Measurements from ENCODE around the gene ARHGAP9.
"Not testable (repeated sequence)": the region's sequence is repeated elsewhere in the genome, so short reads cannot be mapped to it uniquely, and the experiment has no call there.

The ARHGAP9 gene

GRCh38 chr12:57515408-57515933 lies 35.8 kb upstream of the ARHGAP9 start:
- no peak overlapping the region for H3K9ac ChIP-seq (ENCODE audit: low read depth, low read length)
- H3K4me3 ChIP-seq (ENCODE audit: low read length), result no peak overlapping the region
- peaks cover 88% of the 10 kb centered on the region for H3K36me3 ChIP-seq (ENCODE audit: insufficient read depth, low read depth, low read length)
- peaks cover 4% of the 10 kb centered on the region; the same call in 1 of the 2 replicates for H3K4me1 ChIP-seq (ENCODE audit: insufficient read depth, low read length)
- H3K27me3 ChIP-seq (ENCODE audit: insufficient read depth, low read length), result no peaks in the 10 kb centered on the region
- H3K27ac ChIP-seq (ENCODE audit: low read length), result no peak overlapping the region
- no peaks in the 10 kb centered on the region for H3K9me3 ChIP-seq (ENCODE audit: insufficient read depth, low read depth, low read length)

DNA sequence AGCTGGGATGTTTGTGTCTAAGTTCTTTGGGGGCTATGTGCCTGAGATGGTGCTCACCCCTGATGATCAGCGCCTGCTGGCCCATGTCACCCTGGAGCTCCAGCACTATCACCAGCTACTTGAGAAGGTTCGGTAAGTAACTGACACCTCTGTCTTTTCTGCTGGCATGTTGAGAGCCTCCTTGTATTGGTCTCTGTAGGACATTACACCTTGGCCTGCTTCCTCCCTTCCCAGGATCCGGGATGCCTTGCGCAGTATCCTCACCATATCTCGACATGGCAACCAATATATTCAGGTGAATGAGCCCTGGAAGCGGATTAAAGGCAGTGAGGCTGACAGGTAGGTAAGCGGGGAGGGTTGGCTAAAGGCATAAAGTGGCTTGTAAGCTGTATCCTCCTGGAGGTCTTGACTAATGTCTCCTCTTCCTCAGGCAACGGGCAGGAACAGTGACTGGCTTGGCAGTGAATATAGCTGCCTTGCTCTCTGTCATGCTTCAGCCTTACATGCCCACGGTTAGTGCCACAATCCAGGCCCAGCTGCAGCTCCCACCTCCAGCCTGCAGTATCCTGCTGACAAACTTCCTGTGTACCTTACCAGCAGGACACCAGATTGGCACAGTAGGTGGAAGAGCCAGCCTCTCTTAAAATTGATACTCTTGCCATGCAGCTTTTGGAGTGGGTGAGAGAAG lies 35.2 kb upstream of the ARHGAP9 start:
- H3K27ac ChIP-seq (ENCODE audit: low read length), result no peak overlapping the region
- H3K4me3 ChIP-seq (ENCODE audit: low read length), result no peak overlapping the region
- H3K9ac ChIP-seq (ENCODE audit: low read depth, low read length), result no peak overlapping the region
- no peaks in the 10 kb centered on the region for H3K27me3 ChIP-seq (ENCODE audit: insufficient read depth, low read length)
- peaks cover 4% of the 10 kb centered on the region; the same call in 1 of the 2 replicates for H3K4me1 ChIP-seq (ENCODE audit: insufficient read depth, low read length)
- peaks cover 94% of the 10 kb centered on the region for H3K36me3 ChIP-seq (ENCODE audit: insufficient read depth, low read depth, low read length)
- no peaks in the 10 kb centered on the region for H3K9me3 ChIP-seq (ENCODE audit: insufficient read depth, low read depth, low read length)

- not testable (repeated sequence) for H3K9me3 ChIP-seq (ENCODE audit: insufficient read depth, low read depth, low read length); H3K4me3 ChIP-seq (ENCODE audit: low read length); H3K27ac ChIP-seq (ENCODE audit: low read length); H3K27me3 ChIP-seq (ENCODE audit: insufficient read depth, low read length); H3K4me1 ChIP-seq (ENCODE audit: insufficient read depth, low read length); H3K9ac ChIP-seq (ENCODE audit: low read depth, low read length)
- H3K36me3 ChIP-seq (ENCODE audit: insufficient read depth, low read depth, low read length), result peaks cover 100% of the 10 kb centered on the region
These were observed 34.6 kb upstream of the ARHGAP9 start for GRCh38 chr12:57514246-57514645.

GRCh38 chr12:57513677-57514076 lies 34.0 kb upstream of the ARHGAP9 start:
- H3K27me3 ChIP-seq (ENCODE audit: insufficient read depth, low read length); H3K4me3 ChIP-seq (ENCODE audit: low read length); H3K9ac ChIP-seq (ENCODE audit: low read depth, low read length); H3K9me3 ChIP-seq (ENCODE audit: insufficient read depth, low read depth, low read length); H3K27ac ChIP-seq (ENCODE audit: low read length); H3K4me1 ChIP-seq (ENCODE audit: insufficient read depth, low read length): not testable (repeated sequence)
- H3K36me3 ChIP-seq (ENCODE audit: insufficient read depth, low read depth, low read length), result peaks cover 100% of the 10 kb centered on the region

DNA sequence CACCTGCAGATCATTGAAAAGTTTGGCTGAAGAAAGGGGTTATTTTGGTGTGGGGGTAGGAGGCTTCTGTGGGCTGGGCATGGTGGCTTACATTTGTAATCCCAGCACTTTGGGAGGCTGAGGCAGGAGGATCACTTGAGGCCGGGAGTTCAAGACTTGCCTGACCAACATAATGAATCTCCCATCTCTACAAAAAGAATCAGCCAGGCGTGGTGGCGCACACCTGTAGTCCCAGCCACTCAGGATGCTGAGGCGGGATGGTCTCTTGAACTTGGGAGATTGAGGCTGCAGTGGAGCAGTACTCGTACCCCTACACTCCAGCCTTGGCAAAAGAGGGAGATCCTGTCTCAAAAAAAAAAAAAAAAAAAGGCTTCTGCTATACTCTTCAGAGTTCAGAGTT lies 33.6 kb upstream of the ARHGAP9 start:
- Histone ChIP-seq H3K9me3 (ENCODE audit: insufficient read depth, low read depth, low read length) (no peaks in the 10 kb centered on the region), H3K9ac (ENCODE audit: low read depth, low read length) (no peak overlapping the region), H3K27me3 (ENCODE audit: insufficient read depth, low read length) (no peaks in the 10 kb centered on the region), H3K27ac (ENCODE audit: low read length) (no peak overlapping the region), H3K36me3 (ENCODE audit: insufficient read depth, low read depth, low read length) (peaks cover 99% of the 10 kb centered on the region), H3K4me3 (ENCODE audit: low read length) (no peak overlapping the region), H3K4me1 (ENCODE audit: insufficient read depth, low read length) (peaks cover under 1% of the 10 kb centered on the region; the same call in 1 of the 2 replicates)

GRCh38 chr12:57512665-57513064 lies 33.0 kb upstream of the ARHGAP9 start:
- H3K4me1 ChIP-seq (ENCODE audit: insufficient read depth, low read length), result no peaks in the 10 kb centered on the region
- H3K9me3 ChIP-seq (ENCODE audit: insufficient read depth, low read depth, low read length), result no peaks in the 10 kb centered on the region
- H3K36me3 ChIP-seq (ENCODE audit: insufficient read depth, low read depth, low read length), result peaks cover 93% of the 10 kb centered on the region
- no peak overlapping the region for H3K9ac ChIP-seq (ENCODE audit: low read depth, low read length)
- no peak overlapping the region for H3K4me3 ChIP-seq (ENCODE audit: low read length)
- no peak overlapping the region for H3K27ac ChIP-seq (ENCODE audit: low read length)
- no peaks in the 10 kb centered on the region for H3K27me3 ChIP-seq (ENCODE audit: insufficient read depth, low read length)

DNA sequence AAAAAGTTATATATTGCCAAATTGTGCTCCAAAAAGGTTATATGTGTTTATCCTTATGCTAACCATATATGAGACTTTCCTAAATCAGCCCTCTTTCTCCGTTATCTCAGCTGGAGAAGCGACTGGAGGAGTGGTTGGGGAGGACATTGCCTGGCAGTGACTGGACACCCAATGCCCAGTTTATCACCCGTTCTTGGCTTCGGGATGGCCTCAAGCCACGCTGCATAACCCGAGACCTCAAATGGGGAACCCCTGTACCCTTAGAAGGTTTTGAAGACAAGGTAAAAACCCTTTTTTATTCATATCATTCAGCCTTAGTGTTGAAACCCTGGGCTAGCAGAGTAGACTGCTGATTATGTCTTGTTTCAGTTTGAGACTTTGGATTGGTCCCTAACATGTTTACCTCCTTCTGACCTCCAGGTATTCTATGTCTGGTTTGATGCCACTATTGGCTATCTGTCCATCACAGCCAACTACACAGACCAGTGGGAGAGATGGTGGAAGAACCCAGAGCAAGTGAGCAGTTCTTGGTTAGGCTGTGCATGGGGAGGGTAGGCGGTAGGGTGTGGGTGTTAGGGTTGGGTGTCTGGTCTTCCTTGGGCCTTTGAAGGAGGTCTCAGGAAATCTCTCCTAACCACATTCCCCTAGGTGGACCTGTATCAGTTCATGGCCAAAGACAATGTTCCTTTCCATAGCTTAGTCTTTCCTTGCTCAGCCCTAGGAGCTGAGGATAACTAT lies 32.1 kb upstream of the ARHGAP9 start:
- no peak overlapping the region for H3K9ac ChIP-seq (ENCODE audit: low read depth, low read length)
- no peak overlapping the region for H3K4me3 ChIP-seq (ENCODE audit: low read length)
- H3K4me1 ChIP-seq (ENCODE audit: insufficient read depth, low read length), result no peaks in the 10 kb centered on the region
- H3K9me3 ChIP-seq (ENCODE audit: insufficient read depth, low read depth, low read length), result no peaks in the 10 kb centered on the region
- H3K27me3 ChIP-seq (ENCODE audit: insufficient read depth, low read length), result no peaks in the 10 kb centered on the region
- no peak overlapping the region for H3K27ac ChIP-seq (ENCODE audit: low read length)
- H3K36me3 ChIP-seq (ENCODE audit: insufficient read depth, low read depth, low read length), result peaks cover 84% of the 10 kb centered on the region

GRCh38 chr12:57511161-57511560 lies 31.5 kb upstream of the ARHGAP9 start:
- Histone ChIP-seq H3K4me1 (ENCODE audit: insufficient read depth, low read length) (no peaks in the 10 kb centered on the region), H3K36me3 (ENCODE audit: insufficient read depth, low read depth, low read length) (peaks cover 83% of the 10 kb centered on the region), H3K4me3 (ENCODE audit: low read length) (no peak overlapping the region), H3K27ac (ENCODE audit: low read length) (no peak overlapping the region), H3K9ac (ENCODE audit: low read depth, low read length) (no peak overlapping the region), H3K27me3 (ENCODE audit: insufficient read depth, low read length) (no peaks in the 10 kb centered on the region), H3K9me3 (ENCODE audit: insufficient read depth, low read depth, low read length) (no peaks in the 10 kb centered on the region)

DNA sequence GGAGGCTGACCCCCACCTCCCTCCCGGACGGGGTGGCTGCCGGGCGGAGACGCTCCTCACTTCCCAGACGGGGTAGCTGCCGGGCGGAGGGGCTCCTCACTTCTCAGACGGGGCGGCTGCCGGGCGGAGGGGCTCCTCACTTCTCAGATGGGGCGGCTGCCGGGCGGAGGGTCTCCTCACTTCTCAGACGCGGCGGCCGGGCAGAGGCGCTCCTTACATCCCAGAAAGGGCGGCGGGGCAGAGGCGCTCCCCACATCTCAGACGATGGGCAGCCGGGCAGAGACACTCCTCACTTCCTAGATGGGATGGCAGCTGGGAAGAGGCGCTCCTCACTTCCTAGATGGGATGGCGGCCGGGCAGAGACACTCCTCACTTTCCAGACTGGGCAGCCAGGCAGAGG lies 28.1 kb upstream of the ARHGAP9 start:
- H3K9me3 ChIP-seq (ENCODE audit: insufficient read depth, low read depth, low read length); H3K4me1 ChIP-seq (ENCODE audit: insufficient read depth, low read length); H3K9ac ChIP-seq (ENCODE audit: low read depth, low read length); H3K27ac ChIP-seq (ENCODE audit: low read length); H3K4me3 ChIP-seq (ENCODE audit: low read length); H3K27me3 ChIP-seq (ENCODE audit: insufficient read depth, low read length): not testable (repeated sequence)
- H3K36me3 ChIP-seq (ENCODE audit: insufficient read depth, low read depth, low read length), result peaks cover 83% of the 10 kb centered on the region

DNA sequence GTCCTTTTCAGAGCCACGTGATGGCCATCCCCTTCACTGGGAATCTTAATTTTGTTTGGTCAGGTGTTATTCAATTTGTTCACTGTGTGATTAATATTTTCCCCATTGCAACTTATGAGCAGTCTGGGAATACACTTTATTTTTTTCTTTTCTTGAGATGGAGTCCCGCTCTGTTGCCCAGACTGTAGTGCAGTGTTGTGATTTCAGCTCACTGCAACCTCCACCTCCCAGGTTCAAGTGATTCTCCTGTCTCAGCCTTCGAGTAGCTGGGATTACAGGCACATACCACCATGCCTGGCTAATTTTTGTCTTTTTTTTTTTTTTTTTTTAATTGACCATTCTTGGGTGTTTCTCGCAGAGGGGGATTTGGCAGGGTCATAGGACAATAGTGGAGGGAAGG lies 26.9 kb upstream of the ARHGAP9 start:
- H3K4me1 ChIP-seq (ENCODE audit: insufficient read depth, low read length); H3K4me3 ChIP-seq (ENCODE audit: low read length); H3K9ac ChIP-seq (ENCODE audit: low read depth, low read length); H3K27me3 ChIP-seq (ENCODE audit: insufficient read depth, low read length); H3K9me3 ChIP-seq (ENCODE audit: insufficient read depth, low read depth, low read length); H3K27ac ChIP-seq (ENCODE audit: low read length): not testable (repeated sequence)
- H3K36me3 ChIP-seq (ENCODE audit: insufficient read depth, low read depth, low read length), result peaks cover 83% of the 10 kb centered on the region

- H3K4me1 ChIP-seq (ENCODE audit: insufficient read depth, low read length); H3K4me3 ChIP-seq (ENCODE audit: low read length); H3K27ac ChIP-seq (ENCODE audit: low read length); H3K9ac ChIP-seq (ENCODE audit: low read depth, low read length); H3K9me3 ChIP-seq (ENCODE audit: insufficient read depth, low read depth, low read length); H3K27me3 ChIP-seq (ENCODE audit: insufficient read depth, low read length): not testable (repeated sequence)
- peaks cover 87% of the 10 kb centered on the region for H3K36me3 ChIP-seq (ENCODE audit: insufficient read depth, low read depth, low read length)
These were observed 22.8 kb upstream of the ARHGAP9 start for GRCh38 chr12:57502311-57502969.

DNA sequence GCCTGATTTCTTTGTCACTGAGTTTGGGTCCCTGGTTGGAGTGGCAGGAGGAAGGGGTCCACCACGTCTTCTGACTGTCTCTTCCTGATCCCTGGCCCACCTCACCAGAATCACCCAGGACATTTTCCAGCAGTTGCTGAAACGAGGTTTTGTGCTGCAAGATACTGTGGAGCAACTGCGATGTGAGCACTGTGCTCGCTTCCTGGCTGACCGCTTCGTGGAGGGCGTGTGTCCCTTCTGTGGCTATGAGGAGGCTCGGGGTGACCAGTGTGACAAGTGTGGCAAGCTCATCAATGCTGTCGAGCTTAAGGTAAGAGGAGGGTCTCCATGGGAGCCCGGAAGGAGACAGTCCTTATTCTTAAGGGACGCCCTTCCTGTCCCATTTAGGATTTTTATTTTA lies 20.5 kb upstream of the ARHGAP9 start:
- H3K9me3 ChIP-seq (ENCODE audit: insufficient read depth, low read depth, low read length), result no peaks in the 10 kb centered on the region
- H3K4me1 ChIP-seq (ENCODE audit: insufficient read depth, low read length), result no peaks in the 10 kb centered on the region
- peaks cover 91% of the 10 kb centered on the region for H3K36me3 ChIP-seq (ENCODE audit: insufficient read depth, low read depth, low read length)
- no peak overlapping the region for H3K4me3 ChIP-seq (ENCODE audit: low read length)
- no peaks in the 10 kb centered on the region for H3K27me3 ChIP-seq (ENCODE audit: insufficient read depth, low read length)
- H3K27ac ChIP-seq (ENCODE audit: low read length), result no peak overlapping the region
- H3K9ac ChIP-seq (ENCODE audit: low read depth, low read length), result no peak overlapping the region

Measured in iPS-20b (cell line).